ENCODE data around the gene HPDL.

DNA sequence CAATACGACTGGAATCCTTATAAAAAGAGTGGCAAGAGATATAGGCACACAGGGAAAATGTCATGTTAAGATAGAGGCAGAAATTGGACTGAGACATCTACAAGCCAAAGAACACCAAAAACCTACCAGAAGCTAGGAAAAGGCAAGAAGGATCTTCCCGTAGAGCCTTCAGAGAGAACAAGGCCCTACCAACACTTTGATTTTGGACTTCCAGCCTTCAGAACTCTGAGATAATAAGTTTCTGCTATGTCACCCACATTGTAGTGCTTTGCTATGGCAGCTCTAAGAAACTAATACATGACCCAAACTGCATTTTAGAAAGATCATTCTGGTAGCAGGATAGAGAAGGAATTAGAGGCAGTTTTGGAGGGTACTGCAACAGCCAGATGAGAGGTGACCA lies 37.6 kb downstream of the HPDL start:
- TF ChIP-seq CTCF (IDR thresholded peaks at IDR 0.05; ENCODE audit: insufficient read depth, low read length, poor library complexity, severe bottlenecking) = no peak
- no peak for TF ChIP-seq EZH2phosphoT487 (conservative IDR thresholded peaks at IDR 0.05; ENCODE audit: low read length)

Measured in SU-DHL-6 (cell line).